GM19397 (cell line): Measurements from ENCODE around the gene SSR2.

Experiments
- ATAC-seq: cut with Tn5 transposase; IDR thresholded peaks from one replicate; pipeline ENCODE4 v1.9.1; 2021; ENCODE audit warnings: mild to moderate bottlenecking, moderate library complexity; ENCODE audit not compliant: unreplicated experiment

SSR2 gene

GRCh38 chr1:156020293-156021092 is at the start of gene SSR2:
Gene SSR2, minus strand, starts transcription at chr1:156020951. Its CDS starts 784 bp downstream, at chr1:156020167.
- peak; percentile 82 for ATAC-seq

GRCh38 chr1:156070548-156070947 is 49.8 kb upstream of the SSR2 start:
- no peak for ATAC-seq

DNA sequence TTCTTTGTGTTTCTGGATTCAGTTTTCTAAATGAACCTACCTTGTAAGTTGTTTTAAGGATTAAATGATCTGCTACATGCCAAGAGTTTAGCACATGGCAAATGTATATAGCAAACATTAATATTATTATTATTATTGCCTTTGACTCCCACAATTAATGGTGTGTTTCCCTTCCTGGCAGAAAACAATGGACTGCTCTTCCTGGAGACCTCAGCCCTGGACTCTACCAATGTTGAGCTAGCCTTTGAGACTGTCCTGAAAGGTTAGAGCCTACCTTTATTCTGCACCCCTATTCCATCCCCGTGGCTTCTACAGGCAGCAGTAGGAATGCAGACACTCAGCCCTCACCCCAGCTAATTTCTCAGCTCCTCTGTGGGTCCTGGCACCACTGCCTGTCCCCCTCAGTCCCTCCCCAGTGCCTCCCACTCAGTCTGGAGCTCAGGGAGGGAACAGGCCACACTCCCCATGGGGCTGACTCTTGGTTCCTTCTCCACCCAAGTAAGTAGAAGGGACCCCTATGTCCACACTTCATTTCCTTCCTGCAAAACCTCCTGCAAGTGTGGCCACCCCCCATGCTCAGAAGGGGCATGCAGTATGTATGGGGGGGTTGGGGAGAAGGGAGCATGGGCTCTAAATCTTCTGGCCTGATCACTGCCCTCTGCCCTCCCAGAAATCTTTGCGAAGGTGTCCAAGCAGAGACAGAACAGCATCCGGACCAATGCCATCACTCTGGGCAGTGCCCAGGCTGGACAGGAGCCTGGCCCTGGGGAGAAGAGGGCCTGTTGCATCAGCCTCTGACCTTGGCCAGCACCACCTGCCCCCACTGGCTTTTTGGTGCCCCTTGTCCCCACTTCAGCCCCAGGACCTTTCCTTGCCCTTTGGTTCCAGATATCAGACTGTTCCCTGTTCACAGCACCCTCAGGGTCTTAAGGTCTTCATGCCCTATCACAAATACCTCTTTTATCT is 49.0 kb upstream of the SSR2 start:
- ATAC-seq: no peak

DNA sequence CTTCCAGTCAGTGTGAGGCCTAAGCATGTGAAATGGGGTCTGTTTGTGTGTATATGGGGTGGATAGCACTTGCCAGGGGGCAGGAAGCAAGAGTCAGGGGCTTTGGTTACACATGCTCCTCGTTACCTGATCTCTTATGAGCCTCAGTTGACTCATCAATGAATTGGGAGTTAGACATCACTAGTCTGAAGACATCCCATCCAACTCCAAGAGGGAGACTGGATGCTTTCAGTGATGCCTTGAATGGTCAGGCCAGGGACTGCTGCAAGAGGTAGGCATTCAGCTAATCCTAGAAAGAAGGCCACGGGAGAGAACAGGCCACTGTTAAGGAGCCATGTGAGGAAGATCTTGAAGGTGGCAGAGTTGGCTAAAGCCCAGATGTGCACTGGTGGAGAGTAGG is 46.5 kb upstream of the SSR2 start:
- ATAC-seq: no peak

- ATAC-seq: no peak
These were observed 45.1 kb upstream of the SSR2 start for GRCh38 chr1:156065871-156066270.

- no peak for ATAC-seq
These were observed 44.5 kb upstream of the SSR2 start for GRCh38 chr1:156065212-156065611.

- no peak for ATAC-seq
These were observed 43.9 kb upstream of the SSR2 start for GRCh38 chr1:156064615-156065014.

GRCh38 chr1:156063997-156064285 is 43.2 kb upstream of the SSR2 start:
- ATAC-seq: no peak

- no peak for ATAC-seq
These were observed 41.4 kb upstream of the SSR2 start for GRCh38 chr1:156062189-156062588.

GRCh38 chr1:156060937-156061636 is 40.3 kb upstream of the SSR2 start, which contains the start of gene RAB25:
Gene RAB25, plus strand, starts transcription at chr1:156061160. Its CDS starts 241 bp downstream, at chr1:156061401.
- ATAC-seq: no peak

- no peak for ATAC-seq
These were observed 35.6 kb upstream of the SSR2 start for GRCh38 chr1:156056326-156056849.

DNA sequence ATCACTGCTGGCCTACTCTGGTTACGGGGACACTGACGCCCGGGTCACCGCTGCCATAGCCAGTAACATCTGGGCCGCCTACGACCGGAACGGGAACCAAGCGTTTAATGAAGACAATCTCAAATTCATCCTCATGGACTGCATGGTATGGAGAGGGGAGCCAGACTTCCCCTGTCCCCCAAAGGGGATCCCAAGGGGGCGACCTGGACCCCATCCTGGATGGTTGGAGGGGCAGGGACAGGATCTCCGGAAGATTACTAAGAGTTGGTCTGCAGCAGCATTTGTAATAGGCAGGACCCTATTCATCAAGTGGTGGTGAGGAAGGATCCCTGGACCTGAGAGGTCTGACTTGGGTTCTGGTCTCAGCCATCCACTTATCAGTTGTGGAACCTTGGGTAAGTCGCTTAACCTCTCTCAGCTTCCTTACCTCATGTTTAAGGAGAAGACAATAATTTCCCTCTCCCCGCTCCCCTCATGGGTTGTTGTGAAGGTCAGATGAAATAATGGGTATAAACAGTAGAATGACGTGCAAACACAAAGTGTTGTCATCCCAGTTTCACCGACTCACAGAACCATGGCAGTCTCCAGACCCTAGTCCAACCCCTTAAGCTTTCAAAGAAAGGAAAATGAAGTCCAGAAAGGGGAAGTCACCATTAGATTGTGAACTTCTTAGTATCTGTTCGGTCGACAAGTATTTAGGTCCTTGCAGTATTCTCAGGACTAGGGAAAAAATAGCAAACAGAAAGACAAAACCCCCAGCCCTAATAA is 34.7 kb upstream of the SSR2 start:
- no peak for ATAC-seq

GRCh38 chr1:156054500-156055280 is 33.9 kb upstream of the SSR2 start, which contains the start of gene LAMTOR2:
Gene LAMTOR2, plus strand, starts transcription at chr1:156054782. Its CDS starts 108 bp downstream, at chr1:156054890.
- peak; percentile 70 for ATAC-seq

DNA sequence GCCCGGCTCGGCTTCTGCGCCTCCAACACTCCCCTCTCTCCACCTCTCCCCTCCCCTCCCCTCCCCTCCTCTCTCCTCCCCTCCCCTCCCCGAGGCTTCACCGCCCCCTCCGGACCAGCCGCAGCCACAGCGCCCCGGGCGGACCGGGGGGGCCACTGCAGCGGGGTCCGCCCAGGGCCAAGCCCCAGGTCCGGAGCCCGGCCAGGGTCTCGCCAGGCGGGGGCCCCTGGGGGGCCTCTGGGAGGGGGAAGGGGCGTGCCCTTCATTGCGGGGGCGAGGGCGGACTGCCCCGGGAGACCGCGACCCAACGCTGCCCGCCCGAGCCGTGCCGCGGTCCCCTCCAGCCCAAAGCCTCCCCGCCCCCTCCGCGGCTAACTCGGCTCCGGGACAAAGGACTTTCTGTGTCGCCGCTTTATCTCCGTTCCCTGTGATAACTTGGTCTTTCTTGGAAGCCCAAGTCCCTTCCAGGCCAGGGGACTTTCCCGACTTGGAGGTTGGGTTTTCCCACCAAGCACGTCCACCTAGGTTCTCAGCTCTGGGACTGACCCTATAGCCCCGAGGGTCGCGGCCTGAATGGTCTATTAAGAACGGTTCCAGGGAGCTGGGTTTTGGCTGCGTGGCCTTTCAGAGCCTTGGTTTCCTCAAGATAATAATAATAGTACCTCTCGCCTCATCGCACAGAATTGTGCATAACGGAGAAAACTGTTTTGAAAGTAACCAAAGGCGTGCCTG is 33.2 kb upstream of the SSR2 start, which contains the start of gene UBQLN4:
Gene UBQLN4, minus strand, starts transcription at position 31 of the 732 bp plus-strand sequence. CDS start 97 bp downstream, outside the sequence.
- peak; percentile 49 for ATAC-seq

GRCh38 chr1:156052862-156053767 is 32.4 kb upstream of the SSR2 start:
- no peak for ATAC-seq

DNA sequence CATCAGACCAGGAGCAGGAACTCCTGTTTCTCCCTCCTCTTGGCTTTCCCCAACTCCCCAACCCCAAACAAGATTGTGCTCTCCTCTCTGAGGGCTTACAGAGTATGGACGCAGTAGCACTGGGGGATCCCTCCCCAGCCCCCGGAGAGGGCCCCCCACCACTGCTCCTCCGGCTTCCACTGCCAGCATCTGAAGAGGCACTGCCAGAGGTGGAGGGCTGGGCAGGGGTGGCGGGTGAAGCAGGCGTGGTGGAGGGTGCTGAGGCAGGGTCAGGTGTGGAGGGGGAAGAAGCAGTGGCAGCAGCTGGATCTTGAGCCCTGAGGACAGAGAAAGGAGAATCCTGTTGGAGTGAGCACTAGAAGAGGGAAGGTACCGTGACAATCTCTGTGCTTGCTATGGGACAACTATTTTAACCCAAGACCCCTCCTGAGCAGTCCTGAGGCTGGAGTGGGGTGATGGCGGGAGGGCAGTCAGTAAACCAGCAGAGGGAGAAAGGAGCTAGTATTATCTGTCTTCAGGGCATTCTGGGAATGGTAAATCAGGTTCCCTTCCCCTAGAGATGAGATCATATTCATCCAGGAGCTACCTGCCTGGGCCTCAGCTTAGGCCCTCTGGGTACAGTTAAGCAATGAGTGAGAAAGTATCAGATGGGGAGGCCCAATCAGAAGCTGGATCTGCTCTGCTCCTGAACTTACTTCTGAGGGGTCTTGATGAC is 30.4 kb upstream of the SSR2 start:
- ATAC-seq: no peak

DNA sequence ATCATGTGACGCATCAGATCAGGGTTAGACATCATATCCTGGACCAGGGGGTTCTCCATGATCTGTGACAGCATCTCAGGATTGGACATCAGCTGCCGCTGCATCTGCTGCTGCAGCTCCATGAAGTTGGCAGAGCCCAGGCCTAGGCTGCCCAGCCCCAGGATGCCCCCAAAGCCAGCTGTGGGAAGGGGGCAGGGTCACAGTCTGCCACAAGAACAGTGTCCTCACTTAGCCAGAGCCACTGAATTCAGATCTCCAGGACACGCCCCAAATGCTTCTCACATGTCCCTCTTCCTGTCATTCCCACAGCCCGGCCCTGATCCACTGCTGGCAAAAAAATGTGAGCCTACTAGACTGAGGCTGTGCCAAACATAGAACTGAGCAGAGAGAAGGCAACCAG is 29.6 kb upstream of the SSR2 start:
- ATAC-seq: no peak
